GM12891 (cell line): ENCODE measurements around the gene YIF1A.

Experiments used
- POLR2A ChIP-seq: IDR thresholded peaks from 2 replicates; pipeline ENCODE4 v1.6.1; 2011; ENCODE audit warnings: low read depth, low read length, control low read depth
- POLR2AphosphoS5 ChIP-seq: IDR thresholded peaks from 2 replicates; pipeline ENCODE4 v1.6.1; 2011; ENCODE audit warnings: low read depth, low read length, control low read depth

GRCh38 chr11:66265531-66266377 lies 23.2 kb downstream of the YIF1A start:
- no peak for TF ChIP-seq POLR2AphosphoS5
- TF ChIP-seq POLR2A = no peak
